HG02759 (cell line): ENCODE results near the gene USP6NL.

ENCODE experiments used
- ATAC-seq: cut with Tn5 transposase; IDR thresholded peaks from one replicate; pipeline ENCODE4 v1.9.1; 2021; ENCODE audit warnings: mild to moderate bottlenecking, moderate library complexity; ENCODE audit not compliant: unreplicated experiment

USP6NL gene

GRCh38 chr10:11483201-11484148 is 128.0 kb downstream of the USP6NL start:
- ATAC-seq = no peak

- no peak for ATAC-seq
These were observed 129.1 kb downstream of the USP6NL start for GRCh38 chr10:11482306-11482705.

- no peak for ATAC-seq
These were observed 130.8 kb downstream of the USP6NL start for GRCh38 chr10:11480687-11481086.

- no peak for ATAC-seq
These were observed 132.2 kb downstream of the USP6NL start for GRCh38 chr10:11479300-11479699.

GRCh38 chr10:11478807-11479206 is 132.6 kb downstream of the USP6NL start:
- ATAC-seq = no peak

GRCh38 chr10:11475831-11476434 is 135.5 kb downstream of the USP6NL start:
- no peak for ATAC-seq

GRCh38 chr10:11473128-11473760 is 138.2 kb downstream of the USP6NL start:
- no peak for ATAC-seq

GRCh38 chr10:11472158-11472753 is 139.2 kb downstream of the USP6NL start:
- peak; percentile 89 for ATAC-seq

GRCh38 chr10:11469575-11470391 is 141.7 kb downstream of the USP6NL start:
- no peak for ATAC-seq

- ATAC-seq = no peak
These were observed 143.2 kb downstream of the USP6NL start for GRCh38 chr10:11468126-11468742.

- ATAC-seq = no peak
These were observed 146.0 kb downstream of the USP6NL start for GRCh38 chr10:11465406-11465805.

- no peak for ATAC-seq
These were observed 148.3 kb downstream of the USP6NL start for GRCh38 chr10:11463111-11463510.

- ATAC-seq = no peak
These were observed 149.4 kb downstream of the USP6NL start for GRCh38 chr10:11462071-11462470.

- no peak for ATAC-seq
These were observed 154.1 kb downstream of the USP6NL start for GRCh38 chr10:11457336-11457735.

GRCh38 chr10:11454958-11455566 is 156.4 kb downstream of the USP6NL start:
- no peak for ATAC-seq

GRCh38 chr10:11454160-11454559 is 157.3 kb downstream of the USP6NL start:
- ATAC-seq = no peak

GRCh38 chr10:11451640-11452260 is 159.7 kb downstream of the USP6NL start:
- no peak for ATAC-seq

GRCh38 chr10:11450427-11450826 is 161.0 kb downstream of the USP6NL start:
- ATAC-seq = no peak

GRCh38 chr10:11449761-11450160 is 161.7 kb downstream of the USP6NL start:
- no peak for ATAC-seq
